ENCODE measurements around the gene LPP.

- TF ChIP-seq CTCF (IDR thresholded peaks at IDR 0.05) (no peak), POLR2AphosphoS5 (IDR thresholded peaks at IDR 0.05) (no peak), POLR2A (IDR thresholded peaks at IDR 0.05) (no peak), EP300 (IDR thresholded peaks at IDR 0.05) (no peak)
Observed at GRCh38 chr3:188390775-188391443, 237.0 kb downstream of the LPP start.

All from stomach (tissue), 4 donors.